Esophagus mucosa (tissue), 1 donor: Measurements from ENCODE around the gene ADCY5. TPM values are rescaled to one million over a fixed set of nuclear protein-coding genes. Genes with fewer than 3 reads are reported as not detected.

Experiments
- ATAC-seq: fragments of 200-7000 bp; cut with Tn5 transposase; one replicate; pipeline ENCODE4 v1.9.1; 2020
- total RNA-seq: library from RNA; stranded (reverse); gene quantifications from one replicate; pipeline ENCODE4 v1.2.4, GENCODE V29; 2023
- donor health status: DM: yes; HTN: yes; CAD: no.

ADCY5 gene
- total RNA-seq, 1 donor from 2014 or later = 2.7 TPM

GRCh38 chr3:123323781-123324180, 125.1 kb downstream of the ADCY5 start:
- ATAC-seq = no peak

GRCh38 chr3:123322866-123323265, 126.0 kb downstream of the ADCY5 start:
- ATAC-seq = no peak

GRCh38 chr3:123321806-123322205, 127.1 kb downstream of the ADCY5 start:
- no peak for ATAC-seq

- ATAC-seq = no peak
These were observed 128.7 kb downstream of the ADCY5 start for GRCh38 chr3:123320221-123320620.

GRCh38 chr3:123319760-123320159, 129.1 kb downstream of the ADCY5 start:
- no peak for ATAC-seq

- ATAC-seq = no peak
These were observed 130.5 kb downstream of the ADCY5 start for GRCh38 chr3:123318374-123318773.

GRCh38 chr3:123317716-123318115, 131.2 kb downstream of the ADCY5 start:
- no peak for ATAC-seq

GRCh38 chr3:123315271-123315595, 133.7 kb downstream of the ADCY5 start:
- ATAC-seq = no peak

- no peak for ATAC-seq
These were observed 134.3 kb downstream of the ADCY5 start for GRCh38 chr3:123314359-123315270.

- ATAC-seq = no peak
These were observed 135.0 kb downstream of the ADCY5 start for GRCh38 chr3:123313889-123314288.

GRCh38 chr3:123312331-123313265, 136.3 kb downstream of the ADCY5 start:
- ATAC-seq = no peak

- no peak for ATAC-seq
These were observed 137.7 kb downstream of the ADCY5 start for GRCh38 chr3:123311201-123311600.

- no peak for ATAC-seq
These were observed 138.1 kb downstream of the ADCY5 start for GRCh38 chr3:123310741-123311140.

- ATAC-seq = no peak
These were observed 138.7 kb downstream of the ADCY5 start for GRCh38 chr3:123310186-123310585.

- no peak for ATAC-seq
These were observed 141.8 kb downstream of the ADCY5 start for GRCh38 chr3:123307064-123307463.

- no peak for ATAC-seq
These were observed 143.7 kb downstream of the ADCY5 start for GRCh38 chr3:123305192-123305591.

- no peak for ATAC-seq
These were observed 144.8 kb downstream of the ADCY5 start for GRCh38 chr3:123303976-123304560.

GRCh38 chr3:123302961-123303360, 145.9 kb downstream of the ADCY5 start:
- no peak for ATAC-seq

GRCh38 chr3:123301331-123302184, 147.3 kb downstream of the ADCY5 start:
- ATAC-seq = no peak

GRCh38 chr3:123300583-123300982, 148.3 kb downstream of the ADCY5 start:
- ATAC-seq = no peak

GRCh38 chr3:123300056-123300455, 148.8 kb downstream of the ADCY5 start:
- no peak for ATAC-seq

- ATAC-seq = no peak
These were observed 149.3 kb downstream of the ADCY5 start for GRCh38 chr3:123299581-123299980.
